ENCODE measurements around the gene TAF11.
"Not testable (repeated sequence)": the region's sequence is repeated elsewhere in the genome, so short reads cannot be mapped to it uniquely, and the experiment has no call there.

TAF11 gene, protein sequence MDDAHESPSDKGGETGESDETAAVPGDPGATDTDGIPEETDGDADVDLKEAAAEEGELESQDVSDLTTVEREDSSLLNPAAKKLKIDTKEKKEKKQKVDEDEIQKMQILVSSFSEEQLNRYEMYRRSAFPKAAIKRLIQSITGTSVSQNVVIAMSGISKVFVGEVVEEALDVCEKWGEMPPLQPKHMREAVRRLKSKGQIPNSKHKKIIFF

DNA sequence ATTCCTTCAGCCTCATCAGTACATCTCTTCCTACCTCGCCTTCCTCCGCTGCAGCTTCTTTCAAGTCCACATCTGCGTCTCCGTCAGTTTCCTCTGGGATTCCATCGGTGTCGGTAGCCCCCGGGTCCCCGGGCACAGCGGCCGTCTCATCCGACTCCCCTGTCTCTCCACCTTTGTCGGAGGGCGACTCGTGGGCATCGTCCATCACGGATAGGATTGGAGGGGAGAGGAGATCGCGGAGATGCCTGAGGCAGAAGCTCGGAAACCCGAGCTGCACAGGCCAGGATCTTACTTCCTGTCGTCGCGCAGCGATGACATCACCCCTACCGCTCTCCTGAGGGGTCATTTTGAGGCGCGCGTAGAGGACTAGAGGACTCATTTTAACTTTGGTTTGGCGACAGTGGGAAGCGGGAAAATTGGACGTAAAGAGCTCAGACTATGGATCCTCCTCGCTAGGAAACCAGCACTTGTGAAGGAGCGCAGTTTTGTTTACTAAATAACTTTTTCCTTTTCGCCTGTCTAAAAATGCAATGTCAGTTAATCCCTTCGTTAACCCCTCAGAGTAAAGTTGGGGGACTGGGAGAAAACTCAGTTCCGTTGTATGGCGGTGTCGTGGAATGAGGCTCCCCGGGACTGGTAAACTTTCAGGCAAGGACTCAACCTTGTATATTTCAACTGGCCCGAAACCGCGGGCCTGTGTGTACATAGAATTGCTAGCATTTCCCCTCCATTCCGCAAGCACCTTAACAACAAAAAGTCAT, at the start of gene TAF11:
Gene TAF11, minus strand, starts transcription at position 290 of the 761 bp plus-strand sequence. Its CDS starts 85 bp downstream, at position 205.
- peak; percentile 77 to 89 for DNase-seq (ENCODE audit: low read depth in 1 of 2, low spot score in 1 of 2)

DNA sequence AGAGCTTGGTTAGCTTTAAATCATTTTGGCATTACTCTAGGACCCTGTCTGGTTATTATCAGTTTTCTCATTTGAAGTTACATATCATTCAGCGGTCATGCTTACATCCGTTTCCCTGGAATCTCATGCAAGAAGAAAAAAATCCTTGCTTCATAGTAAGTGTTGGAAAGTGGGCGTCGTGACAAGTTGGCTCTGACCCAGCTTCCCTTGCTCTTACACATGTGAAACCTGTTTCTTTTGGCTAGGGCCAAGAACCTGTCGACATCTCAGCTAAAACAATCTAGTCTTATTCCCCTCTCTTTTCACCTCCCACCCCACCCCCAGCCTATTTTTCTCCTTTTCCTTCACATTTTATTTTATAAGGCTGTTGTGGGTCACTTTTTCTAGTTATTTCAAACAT, 46.7 kb upstream of the TAF11 start:
- DNase-seq (ENCODE audit: low read depth in 1 of 2, low spot score in 1 of 2) = no peak

DNA sequence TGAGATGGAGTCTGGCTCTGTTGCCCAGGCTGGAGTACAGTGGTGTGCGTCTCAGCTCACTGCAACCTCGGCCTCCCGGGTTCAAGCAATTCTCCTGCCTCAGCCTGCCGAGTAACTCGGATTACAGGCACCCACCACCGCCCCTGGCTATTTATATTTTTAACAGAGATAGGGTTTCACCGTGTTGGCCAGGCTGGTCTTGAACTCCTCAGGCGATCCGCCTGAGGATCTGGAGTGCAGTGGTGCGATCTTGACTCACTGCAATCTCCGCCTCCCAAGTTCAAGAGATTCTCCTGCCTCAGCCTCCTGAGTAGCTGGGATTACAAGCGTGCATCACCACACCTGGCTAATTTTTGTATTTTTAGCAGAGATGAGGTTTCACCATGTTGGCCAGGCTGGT, 44.4 kb upstream of the TAF11 start:
- not testable (repeated sequence) for DNase-seq (ENCODE audit: low read depth in 1 of 2, low spot score in 1 of 2)

DNA sequence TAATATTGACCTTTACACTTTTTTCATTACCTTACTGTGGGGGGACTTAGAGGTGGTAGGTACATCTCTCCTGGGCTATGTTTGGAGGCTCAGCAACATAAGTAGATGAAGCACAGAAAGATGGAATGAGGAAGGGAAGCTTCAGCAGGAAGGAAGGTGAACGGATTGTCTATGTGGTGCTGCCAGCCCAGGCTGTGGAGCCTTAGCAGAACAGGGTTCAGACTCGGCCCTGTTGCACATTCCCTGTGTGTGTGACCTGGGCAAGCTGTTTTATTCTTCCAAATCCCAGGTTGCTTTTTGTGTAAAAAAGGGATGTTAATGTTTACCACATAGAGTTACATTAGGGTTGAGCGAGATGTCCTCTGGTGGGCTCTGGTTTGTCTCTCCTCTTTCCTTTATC, 42.4 kb upstream of the TAF11 start:
- DNase-seq (ENCODE audit: low read depth in 1 of 2, low spot score in 1 of 2) = no peak

DNA sequence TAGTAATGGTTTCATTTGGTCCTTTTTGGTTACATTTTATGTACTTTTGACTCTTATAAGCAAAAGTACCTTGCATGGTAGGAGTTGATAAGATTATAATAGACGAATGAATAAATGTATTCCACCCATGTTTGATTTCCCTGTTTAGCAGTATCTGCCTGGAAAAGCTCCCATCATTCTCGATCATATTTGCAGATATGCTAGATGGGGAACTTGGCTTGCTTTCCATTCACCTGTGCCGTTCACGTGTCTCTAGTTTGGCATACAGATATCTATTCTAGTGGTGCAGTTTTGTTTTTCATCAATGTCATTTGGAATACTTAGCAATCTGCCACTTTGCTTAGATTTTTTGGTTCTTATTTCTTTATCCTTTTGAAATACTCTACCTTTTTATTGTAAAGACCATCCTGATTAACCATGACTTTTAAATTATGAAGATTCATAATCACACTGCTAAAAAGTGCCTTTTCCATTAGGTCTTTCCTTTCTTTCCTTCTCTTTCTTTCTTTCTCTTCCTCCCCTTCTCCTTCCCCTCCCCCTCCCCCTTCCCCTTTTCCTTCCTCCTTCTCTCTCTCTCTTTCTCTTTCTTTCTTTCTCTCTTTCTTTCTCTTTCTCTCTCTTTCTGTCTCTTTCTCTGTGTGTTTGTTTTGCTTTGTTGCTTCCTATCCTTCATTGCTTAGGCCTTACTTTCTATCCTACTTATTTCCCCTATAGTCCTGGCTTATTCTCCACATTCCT, 41.6 kb upstream of the TAF11 start:
- DNase-seq (ENCODE audit: low read depth in 1 of 2, low spot score in 1 of 2) = no peak

DNA sequence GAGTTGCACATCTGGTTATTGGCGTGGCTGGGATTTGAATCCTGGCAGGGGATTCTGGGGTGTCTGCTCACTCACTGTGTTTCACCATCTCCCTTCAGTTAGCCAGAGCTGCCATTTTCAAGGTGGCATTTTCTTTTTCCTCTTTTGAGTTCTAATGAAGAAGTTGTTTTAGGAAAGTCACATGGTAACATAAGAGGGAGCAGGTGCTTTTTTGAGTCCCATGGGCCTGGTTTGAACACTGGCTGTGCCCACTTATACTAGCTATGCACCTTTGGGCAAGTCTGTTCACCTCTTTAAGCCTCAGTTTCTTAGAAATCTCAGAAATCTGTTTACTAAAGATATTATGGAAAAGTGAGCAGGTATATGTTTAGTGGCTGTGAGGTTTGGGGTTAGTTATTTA, 40.9 kb upstream of the TAF11 start:
- no peak for DNase-seq (ENCODE audit: low read depth in 1 of 2, low spot score in 1 of 2)

DNA sequence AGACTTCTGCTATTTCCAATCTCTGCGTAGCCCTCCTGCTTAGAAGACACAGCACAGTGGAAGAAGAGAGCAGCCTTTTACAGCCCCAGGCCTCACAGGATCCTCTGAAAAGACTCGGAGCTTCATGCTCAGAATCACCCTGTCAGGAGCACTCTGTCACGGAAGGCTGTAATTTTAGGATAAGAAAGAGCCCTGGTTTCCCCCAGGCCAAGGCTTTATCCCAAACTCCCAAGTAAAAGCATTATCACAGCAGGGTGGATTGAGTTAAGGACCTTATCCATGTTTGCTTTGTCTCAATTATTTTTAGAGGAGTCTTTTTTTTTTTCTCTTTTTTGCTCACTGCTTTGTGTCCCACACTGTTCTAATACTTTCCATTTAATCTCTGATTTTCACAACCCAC, 40.4 kb upstream of the TAF11 start:
- DNase-seq (ENCODE audit: low read depth in 1 of 2, low spot score in 1 of 2) = no peak

DNA sequence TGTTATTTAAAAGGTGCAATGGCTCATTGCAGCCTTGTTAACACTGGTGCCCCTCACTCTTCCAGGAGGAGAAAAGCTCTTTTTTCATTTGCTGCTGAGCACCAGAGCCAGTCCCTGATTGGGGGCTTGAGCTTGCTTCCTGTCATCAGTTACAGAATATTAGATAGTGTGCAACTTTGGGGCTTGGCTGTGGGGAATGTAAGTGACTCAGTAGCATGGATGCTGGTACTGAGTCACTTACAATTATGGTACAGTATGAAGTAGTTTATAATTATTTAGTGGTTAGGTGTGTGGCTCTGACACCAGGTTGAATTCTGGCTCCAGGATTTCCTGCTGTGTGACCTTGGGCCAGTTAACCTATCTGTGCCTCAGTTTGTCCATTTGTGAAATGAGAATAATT, 38.8 kb upstream of the TAF11 start:
- no peak for DNase-seq (ENCODE audit: low read depth in 1 of 2, low spot score in 1 of 2)

DNA sequence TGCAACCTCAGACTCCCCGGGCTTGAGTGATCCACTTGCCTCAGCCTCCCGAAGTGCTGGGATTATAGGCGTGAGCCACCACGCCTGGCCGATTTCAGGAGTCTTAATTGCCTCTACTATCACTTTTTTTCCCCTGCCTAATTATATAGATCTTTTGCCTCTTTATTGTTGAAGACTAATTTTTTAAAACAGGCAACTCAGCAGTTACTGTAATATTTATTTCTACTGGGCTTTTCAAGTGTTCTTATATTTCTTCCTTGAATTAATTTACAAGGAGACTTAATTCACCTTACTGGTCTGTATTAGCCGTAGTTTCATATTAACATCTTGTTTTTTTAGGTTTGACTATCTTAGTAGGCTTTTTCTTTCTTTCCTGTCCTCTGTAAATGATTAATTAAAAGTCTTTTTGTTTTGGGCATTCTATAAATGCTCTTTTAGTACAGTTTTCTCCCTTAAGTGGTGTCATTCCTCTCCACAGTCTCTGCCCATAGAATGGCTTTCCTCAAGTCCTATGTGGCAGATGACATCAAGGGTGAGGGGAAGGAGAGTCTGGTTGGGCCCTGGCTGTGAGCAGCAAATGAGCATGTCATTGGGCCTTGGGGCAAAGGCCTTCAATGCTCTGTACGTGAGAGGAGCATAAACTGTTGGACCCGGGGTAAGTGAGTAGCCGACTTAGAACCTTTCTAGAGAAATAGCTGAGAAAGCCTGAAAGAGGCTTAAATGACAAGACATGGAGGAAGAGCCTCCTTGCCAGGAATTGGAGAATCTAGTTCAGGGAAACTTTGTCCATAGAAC, 37.2 kb upstream of the TAF11 start:
- no peak for DNase-seq (ENCODE audit: low read depth in 1 of 2, low spot score in 1 of 2)

DNA sequence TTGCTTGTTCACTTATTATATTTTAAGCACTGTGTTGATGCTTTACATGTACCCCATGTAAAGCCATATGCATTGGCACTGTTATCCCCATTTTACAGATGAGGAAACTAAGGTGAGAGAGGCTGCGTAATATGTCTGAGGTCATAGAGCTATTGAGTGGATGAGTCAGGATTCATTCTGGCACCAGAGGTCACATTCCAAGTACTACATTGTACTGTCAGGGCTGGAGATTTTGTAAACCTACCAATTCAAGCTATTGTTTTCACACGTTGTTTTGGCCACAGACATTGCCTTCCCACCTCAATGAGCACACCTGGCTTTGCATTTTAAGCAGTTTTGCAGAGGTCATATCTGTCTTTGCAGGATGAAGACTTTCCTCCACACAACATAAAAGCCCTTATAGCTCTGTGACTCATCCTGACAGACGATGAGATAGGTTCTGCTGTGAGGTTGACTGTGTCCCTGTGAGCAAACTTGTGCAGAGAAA, 34.4 kb upstream of the TAF11 start:
- no peak for DNase-seq (ENCODE audit: low read depth in 1 of 2, low spot score in 1 of 2)

DNA sequence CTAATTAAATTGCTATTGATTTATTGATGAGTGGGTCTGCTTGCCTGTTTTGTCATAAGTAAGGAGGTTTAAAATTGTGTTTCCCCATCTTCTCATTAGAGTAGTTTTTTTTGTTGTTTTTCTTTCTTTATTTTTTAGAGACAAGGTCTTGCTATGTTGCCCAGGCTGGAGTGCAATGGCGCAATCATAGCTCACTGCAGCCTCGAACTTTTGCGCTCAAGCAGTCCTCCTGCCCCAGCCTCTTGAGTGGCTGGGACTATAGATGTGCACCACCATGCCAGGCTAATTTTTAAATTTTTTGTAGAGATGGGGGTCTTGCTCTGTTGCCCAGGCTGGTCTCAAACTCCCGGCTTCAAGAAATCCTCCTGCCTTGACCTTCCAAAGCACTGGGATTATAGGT, 32.3 kb upstream of the TAF11 start:
- DNase-seq (ENCODE audit: low read depth in 1 of 2, low spot score in 1 of 2) = no peak

DNA sequence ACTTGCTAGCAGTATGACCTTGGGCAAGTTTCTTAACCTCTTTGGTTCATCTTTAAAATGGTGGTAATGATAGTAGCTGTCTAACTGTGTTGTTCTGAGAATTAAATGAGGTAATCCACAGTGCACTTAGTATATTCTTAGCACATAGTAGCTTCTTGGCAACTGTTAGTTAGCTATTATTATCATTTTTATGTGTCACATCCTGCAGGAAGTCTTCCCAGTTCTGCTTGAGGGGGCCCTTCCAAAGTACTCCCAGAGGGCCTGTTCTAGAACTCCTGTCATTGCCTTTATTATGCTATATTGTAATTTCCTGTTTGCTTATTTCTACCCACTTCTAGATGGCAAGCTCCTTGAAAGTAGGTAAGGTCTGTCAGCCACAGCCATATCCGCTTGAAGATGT, 31.8 kb upstream of the TAF11 start:
- DNase-seq (ENCODE audit: low read depth in 1 of 2, low spot score in 1 of 2) = no peak

DNA sequence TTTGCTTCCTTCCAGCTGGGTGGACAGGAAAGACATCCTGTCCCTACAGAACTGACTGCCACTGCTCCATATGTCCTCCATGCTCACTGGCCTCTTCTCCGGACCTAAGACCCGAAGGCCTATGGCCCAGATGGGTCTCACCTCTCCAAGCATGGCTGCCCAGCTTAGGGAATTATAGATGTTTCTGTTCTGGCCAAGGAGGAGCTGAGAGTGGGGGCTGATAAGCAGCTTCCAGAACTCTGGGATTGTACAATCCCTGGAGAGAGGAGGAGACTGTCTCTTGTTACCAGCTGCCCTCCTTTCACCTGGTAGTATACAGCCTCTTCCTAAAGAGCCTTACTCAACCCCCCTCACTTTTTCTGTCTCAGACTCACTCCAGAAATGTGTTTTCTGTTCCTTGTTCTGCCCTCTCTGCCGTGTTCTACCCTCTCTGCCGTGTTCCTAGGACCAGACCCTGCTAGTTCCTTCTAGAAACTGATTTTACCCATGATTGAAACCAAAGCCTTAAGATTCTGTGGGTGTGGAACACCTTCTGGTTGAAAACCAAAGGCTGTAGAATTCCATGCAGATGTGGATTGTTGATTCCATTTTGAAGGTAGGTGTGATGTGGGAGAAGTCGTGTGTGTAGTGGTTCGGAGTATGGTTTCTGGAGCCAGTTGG, 29.9 kb upstream of the TAF11 start:
- no peak for DNase-seq (ENCODE audit: low read depth in 1 of 2, low spot score in 1 of 2)

DNA sequence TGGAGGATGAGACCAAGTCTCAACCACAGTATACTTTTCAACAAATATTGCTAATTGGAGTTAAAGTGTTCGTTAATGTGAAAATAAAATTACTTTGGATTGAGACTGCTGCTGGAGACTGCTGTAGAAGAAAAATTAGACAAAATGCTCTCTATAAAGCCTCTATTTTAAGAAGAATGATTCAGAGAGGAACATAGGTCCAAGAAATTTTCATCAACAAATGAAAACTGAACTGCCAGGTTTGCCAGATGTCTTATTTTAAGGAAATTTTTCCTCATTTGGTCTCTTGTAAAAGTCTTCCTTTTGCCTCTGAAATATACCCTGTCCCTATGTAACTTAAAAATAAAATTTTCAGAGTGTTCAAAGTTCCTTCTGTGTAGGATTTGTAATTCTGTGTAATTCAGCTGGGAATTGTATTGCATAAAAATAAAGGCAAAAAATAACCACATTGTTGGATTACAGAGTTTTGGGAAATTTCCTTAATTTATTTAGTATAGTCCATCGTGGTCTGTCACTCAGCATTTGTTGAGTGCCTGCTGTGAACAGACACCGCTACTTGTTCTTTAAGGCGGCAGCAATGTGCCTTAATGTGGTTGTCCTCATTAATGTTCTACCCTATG, 28.6 kb upstream of the TAF11 start:
- no peak for DNase-seq (ENCODE audit: low read depth in 1 of 2, low spot score in 1 of 2)

DNA sequence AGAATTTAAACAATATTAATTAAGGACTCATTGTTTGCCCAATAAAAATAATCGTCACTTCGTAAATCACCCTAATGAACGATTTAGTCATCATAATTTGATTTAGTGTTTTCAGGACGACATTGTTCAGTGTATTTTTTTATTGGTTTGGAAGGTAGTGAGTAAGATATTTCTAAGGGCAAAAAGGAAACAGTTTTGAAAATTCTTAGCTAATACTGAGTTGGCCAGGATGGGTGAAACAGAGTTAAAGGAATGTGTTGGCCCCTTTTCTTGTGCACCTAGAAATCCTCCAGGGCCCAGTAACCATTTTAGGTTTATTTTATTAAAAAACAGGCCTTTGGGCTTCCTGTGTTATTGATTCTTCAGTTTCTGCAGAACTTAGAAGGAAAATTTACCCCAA, 26.5 kb upstream of the TAF11 start:
- DNase-seq (ENCODE audit: low read depth in 1 of 2, low spot score in 1 of 2) = no peak

DNA sequence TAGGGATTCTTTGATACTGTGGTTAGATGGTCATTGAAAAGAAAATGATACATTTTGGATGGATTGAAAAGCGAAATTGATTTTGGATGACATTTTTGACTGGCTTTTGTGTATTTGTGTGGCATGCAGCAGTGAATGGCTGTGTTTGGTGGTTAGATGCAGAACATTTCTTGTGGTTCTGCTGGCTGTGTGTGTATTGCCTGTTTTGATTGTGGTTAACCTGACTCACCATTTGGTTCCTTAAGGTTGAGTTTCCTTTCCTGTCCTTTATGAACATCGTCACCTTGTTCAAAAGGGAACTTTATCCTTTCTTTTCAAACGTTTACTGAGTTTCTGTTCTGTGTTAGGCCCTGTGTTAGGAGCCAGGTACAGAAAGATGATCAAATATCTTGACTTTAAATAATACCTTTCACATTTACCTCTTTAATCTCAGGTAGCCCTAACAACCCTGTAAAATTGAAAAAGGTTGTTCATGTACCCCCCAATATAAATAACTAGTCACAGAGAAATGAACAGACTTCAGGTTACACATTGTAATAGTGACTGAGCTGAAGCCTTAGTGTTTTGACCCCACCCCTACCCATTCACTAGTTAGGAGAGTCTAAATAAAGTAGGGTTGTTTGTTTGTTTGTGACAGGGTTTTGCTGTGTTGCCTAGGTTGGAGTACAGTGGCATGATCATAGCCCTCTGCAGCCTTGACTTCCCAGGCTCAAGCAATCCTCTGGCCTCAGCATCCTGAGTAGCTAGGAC, 25.0 kb upstream of the TAF11 start:
- peak in 1 of 2 donors; percentile 32 for DNase-seq (ENCODE audit: low read depth in 1 of 2, low spot score in 1 of 2)

DNA sequence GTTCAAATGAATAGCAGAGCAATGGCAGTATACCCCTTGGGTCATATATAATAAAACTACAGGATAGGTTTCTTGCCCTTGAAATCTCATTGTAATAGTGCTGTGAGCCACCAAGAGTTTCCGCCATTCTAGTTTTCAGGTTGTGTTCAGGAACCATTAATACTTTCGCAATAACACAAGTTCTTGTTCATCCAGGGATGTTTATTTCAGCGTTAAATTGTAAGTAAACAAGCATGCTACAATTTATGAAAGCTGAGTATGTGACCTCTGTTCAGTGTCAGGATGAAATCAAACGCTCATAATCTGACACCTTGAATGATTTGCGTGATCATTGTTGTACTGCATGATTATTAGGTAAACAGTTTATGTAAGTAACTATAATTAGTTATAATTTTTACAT, 24.0 kb upstream of the TAF11 start:
- no peak for DNase-seq (ENCODE audit: low read depth in 1 of 2, low spot score in 1 of 2)

DNA sequence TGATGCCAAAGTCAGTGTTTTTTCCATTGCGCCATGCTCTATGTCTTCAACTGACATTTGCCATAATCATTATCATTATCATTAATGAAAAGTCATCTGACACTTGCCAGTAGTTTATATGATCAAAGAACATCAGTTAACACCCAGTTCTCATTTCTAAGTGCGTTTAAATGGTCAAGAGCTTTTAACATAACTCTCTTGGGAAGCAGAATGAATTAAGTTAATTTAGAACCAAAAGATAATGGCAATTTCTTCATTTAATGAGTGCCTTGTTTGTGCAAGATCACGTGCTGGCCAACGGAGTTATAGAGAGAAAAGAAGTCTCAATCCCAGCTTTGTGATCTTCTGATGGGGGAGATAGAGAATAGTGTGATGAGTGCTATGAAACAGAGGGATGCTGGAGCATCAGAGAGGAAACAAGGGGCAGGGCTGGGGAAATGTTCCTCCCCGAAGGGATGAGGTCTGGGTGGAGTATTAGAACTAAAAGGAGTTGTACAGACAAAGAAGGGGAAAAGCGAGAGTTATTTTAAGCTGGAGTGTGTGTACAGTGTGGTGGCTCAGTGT, 21.6 kb upstream of the TAF11 start:
- DNase-seq (ENCODE audit: low read depth in 1 of 2, low spot score in 1 of 2) = no peak

DNA sequence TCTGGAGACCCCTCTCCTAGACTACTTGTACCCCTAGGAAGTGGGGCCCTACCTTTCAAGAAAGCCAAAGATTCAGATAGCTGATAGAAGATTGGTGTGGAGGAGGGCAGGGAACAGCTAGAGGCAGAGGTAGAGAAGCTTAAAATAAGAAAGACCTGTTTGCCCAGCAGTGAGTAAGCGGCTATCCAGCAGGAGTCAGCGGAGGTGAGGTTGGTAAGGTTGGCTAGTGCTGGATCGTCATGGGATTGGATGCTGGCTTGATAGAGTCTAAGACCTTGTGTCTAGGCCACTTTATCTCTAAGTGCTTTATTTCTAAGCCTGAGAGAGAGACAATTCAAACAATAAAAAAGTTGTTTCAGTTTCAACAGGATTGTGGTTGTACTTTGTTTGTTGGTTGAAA, 20.4 kb upstream of the TAF11 start:
- no peak for DNase-seq (ENCODE audit: low read depth in 1 of 2, low spot score in 1 of 2)

All from activated CD4-positive, alpha-beta T cell treated with anti-CD3 and anti-CD28 coated beads, Interleukin-2, amount 50 U/mL, for 24 hours (primary cell).